Heart left ventricle (tissue), 16 donors: ENCODE results near the gene IL15RA. TPM values are rescaled to one million over a fixed set of nuclear protein-coding genes. Genes with fewer than 3 reads are reported as not detected.

Experiments used
- ATAC-seq, 4 donors: fragments of 200-7000 bp; cut with Tn5 transposase; one replicate each; pipeline ENCODE4 v1.9.1; 2020 to 2022; ENCODE audit warnings: moderate library complexity in 4 of 4, mild to moderate bottlenecking in 3 of 4, moderate number of reproducible peaks in 1 of 4
- DNase-seq, 5 donors: peaks; one replicate each; pipeline ENCODE4 v3.0.0-alpha.2; 2020
- H3K27ac ChIP-seq, 12 donors: fragments of 200-600 bp; sonication (generic) in 4 of 12; one replicate each; pipeline versions ENCODE4 v1.5.0 to v1.8.0; 2016 to 2022; ENCODE audit warnings: mild to moderate bottlenecking in 2 of 12
- H3K27me3 ChIP-seq, 9 donors: fragments of 200-600 bp; sonication (generic) in 2 of 9; one replicate each; pipeline versions ENCODE4 v1.5.1 to v1.8.0; 2016 to 2022; ENCODE audit warnings: mild to moderate bottlenecking in 3 of 9
- H3K36me3 ChIP-seq, 9 donors: fragments of 200-600 bp; sonication (generic) in 2 of 9; one replicate each; pipeline versions ENCODE4 v1.5.0 to v1.8.0; 2018 to 2022; ENCODE audit warnings: mild to moderate bottlenecking in 2 of 9
- H3K4me1 ChIP-seq, 12 donors: fragments of 200-600 bp; sonication (generic) in 4 of 12; one replicate each; pipeline versions ENCODE4 v1.5.0 to v1.8.0; 2016 to 2022; ENCODE audit warnings: mild to moderate bottlenecking in 3 of 12
- H3K4me3 ChIP-seq, 12 donors: fragments of 200-600 bp; sonication (generic) in 4 of 12; one replicate each; pipeline versions ENCODE4 v1.5.0 to v1.8.0; 2017 to 2022; ENCODE audit warnings: mild to moderate bottlenecking in 9 of 12, moderate library complexity in 4 of 12
- H3K9me3 ChIP-seq, 12 donors: fragments of 200-600 bp; sonication (generic) in 4 of 12; one replicate each; pipeline versions ENCODE4 v1.5.0 to v1.8.0; 2016 to 2022; ENCODE audit warnings: mild to moderate bottlenecking in 1 of 12
- POLR2A ChIP-seq, 2 donors: fragments of 450-650 bp; IDR thresholded peaks; one replicate each; pipeline ENCODE4 v1.6.1; 2017; ENCODE audit warnings: antibody characterized with exemption in 2 of 2, mild to moderate bottlenecking in 2 of 2, moderate library complexity in 2 of 2
- WGBS, 4 donors: extraction: QIAGEN DNeasy Blood & Tissue Kit in 2 of 4; methylation state at CpG; one replicate each; pipeline versions ENCODE4 v1.1.5 to v1.1.7; 2013 to 2018; 5-methylcytosine and 5-hydroxymethylcytosine counted together
- intact Hi-C, 10 donors: fragments of 100-400 bp; cut with DNase I; formaldehyde crosslinking; loops; one replicate each; pipeline versions ENCODE4 v1.11.1 to v1.14.2; 2022
- polyA plus RNA-seq, 2 donors: library from polyadenylated mRNA; stranded (reverse); fragments of 200-250 nt; gene quantifications; one replicate each; pipeline ENCODE4 v1.2.3, GENCODE V29; 2013
- total RNA-seq, 9 donors: library from RNA; depleted of rRNA in 2 of 9; stranded (reverse); fragments of >200 nt in 2 of 9; fragmentation: NEBNext Ultra II Directional in 3 of 9; extraction: Animal tissue kit (Norgen Biotek cat#: 25700) in 3 of 9; gene quantifications; one replicate each; pipeline versions ENCODE4 v1.1.0 to v1.2.4, GENCODE V29; 2016 to 2023
- TF ChIP-seq, protein P1 (sequence below), 12 donors: fragments of 200-600 bp; sonication (generic) in 4 of 12; IDR thresholded peaks; one replicate each; pipeline versions ENCODE4 v1.5.0 to v1.8.0; 2018 to 2022; ENCODE audit warnings: antibody characterized with exemption in 12 of 12, mild to moderate bottlenecking in 5 of 12
- donor health status: ischemic (EF 13 %, LVEDD 7.1; RV severe dilation, severe dysfunction).
- donor health status: healthy with polysubstance abuse.
- donor health status: DM: no; HTN: yes; CAD: no.
- donor health status: DM: no; HTN: no; CAD: no.
- donor health status: ischemic (EF 25% LVEDD 6.9; RV normal size, moderate dysfunction).
- donor health status: ischemic (EF 25% LVEDD 5.7; RV mildly dilated, moderate dysfunction).
- donor health status: healthy.
- donor health status: DM: yes; HTN: yes; CAD: no.
- donor health status: ischemic (EF 35%, LVEDD 5.7; RV mildly dilated, moderate dysfunction).
- donor health status: nonischemic (EF 11% LVEDD 7.7; RV severe dilation, severe dysfunction).
- donor health status: DM: yes; HTN: yes; CAD: no.
- donor health status: PGD.
- donor health status: ischemic (EF 29% LVEDD 5.4; RV normal size, mild dysfunction).
- donor health status: nonischemic (EF 23%, LVEDD 6.1; RV moderate dilation, normal function).

Gene IL15RA
- total and polyA plus RNA-seq, 11 donors, result 2.2 to 41.1 (median 6.6) TPM

DNA sequence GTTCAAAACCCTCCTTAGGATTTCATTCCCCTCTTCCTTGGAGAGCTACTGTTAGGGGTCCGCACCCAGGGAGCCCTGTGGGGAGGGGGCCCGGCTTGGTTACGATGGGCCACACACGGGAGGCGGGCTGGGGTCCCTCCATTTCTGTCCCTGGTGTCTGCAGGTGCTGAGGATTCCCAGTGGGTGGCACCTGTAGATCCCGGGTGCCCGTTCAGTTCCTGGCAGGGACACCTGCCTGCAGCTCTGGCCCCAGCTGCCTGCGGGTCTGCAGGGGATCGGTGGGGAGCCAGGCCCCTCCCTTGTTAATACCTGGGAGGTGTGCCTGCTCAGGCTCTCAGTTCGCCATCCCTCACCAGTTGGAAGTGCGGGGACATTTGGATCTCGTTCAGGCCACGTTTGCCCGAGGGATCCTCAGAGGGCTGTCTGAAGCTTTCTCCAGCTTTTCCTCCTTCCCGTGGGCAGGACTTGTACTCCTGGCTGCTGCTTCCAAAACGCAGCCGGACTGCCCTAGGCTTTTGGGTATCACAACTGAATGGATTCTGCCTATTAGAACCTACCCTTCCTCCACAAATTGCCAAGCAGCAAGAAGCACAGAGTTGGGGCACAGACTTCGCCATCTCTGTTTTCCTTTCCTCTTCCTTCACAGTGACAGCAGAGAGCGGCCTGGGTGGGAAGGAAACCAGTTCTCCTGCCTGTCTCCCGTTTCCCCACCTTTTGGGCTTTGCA is 22.3 kb upstream of the IL15RA start:
- Histone ChIP-seq H3K27me3 (peaks cover 0 to 8% (median 0%) of the 10 kb centered on the region in 9 donors), H3K36me3 (no peaks in the 10 kb centered on the region), H3K9me3 (peaks cover 0 to 2% (median 0%) of the 10 kb centered on the region in 12 donors), H3K27ac (no peak overlapping the region), H3K4me3 (no peak overlapping the region), H3K4me1 (no peaks in the 10 kb centered on the region)
- DNase-seq (no peak), ATAC-seq (no peak)
- TF ChIP-seq, protein P1, sequence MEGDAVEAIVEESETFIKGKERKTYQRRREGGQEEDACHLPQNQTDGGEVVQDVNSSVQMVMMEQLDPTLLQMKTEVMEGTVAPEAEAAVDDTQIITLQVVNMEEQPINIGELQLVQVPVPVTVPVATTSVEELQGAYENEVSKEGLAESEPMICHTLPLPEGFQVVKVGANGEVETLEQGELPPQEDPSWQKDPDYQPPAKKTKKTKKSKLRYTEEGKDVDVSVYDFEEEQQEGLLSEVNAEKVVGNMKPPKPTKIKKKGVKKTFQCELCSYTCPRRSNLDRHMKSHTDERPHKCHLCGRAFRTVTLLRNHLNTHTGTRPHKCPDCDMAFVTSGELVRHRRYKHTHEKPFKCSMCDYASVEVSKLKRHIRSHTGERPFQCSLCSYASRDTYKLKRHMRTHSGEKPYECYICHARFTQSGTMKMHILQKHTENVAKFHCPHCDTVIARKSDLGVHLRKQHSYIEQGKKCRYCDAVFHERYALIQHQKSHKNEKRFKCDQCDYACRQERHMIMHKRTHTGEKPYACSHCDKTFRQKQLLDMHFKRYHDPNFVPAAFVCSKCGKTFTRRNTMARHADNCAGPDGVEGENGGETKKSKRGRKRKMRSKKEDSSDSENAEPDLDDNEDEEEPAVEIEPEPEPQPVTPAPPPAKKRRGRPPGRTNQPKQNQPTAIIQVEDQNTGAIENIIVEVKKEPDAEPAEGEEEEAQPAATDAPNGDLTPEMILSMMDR (IDR thresholded peaks at IDR 0.05), result no peak
- 68 to 82% (median 73%) methylated on average over 15 to 20 of the region's 20 CpGs for WGBS, 4 donors
- intact Hi-C loops, result loop anchor here in 1 of 10 donors (10.0 kb wide), 1 partner anchor 45 kb away; no protein-coding TSS in a partner anchor

- Histone ChIP-seq H3K27ac (no peak overlapping the region), H3K9me3 (peaks cover 0 to 21% (median 10%) of the 10 kb centered on the region in 12 donors), H3K27me3 (peaks cover 0 to 8% (median 0%) of the 10 kb centered on the region in 9 donors), H3K4me1 (no peaks in the 10 kb centered on the region), H3K36me3 (no peaks in the 10 kb centered on the region), H3K4me3 (no peak overlapping the region)
- intact Hi-C loops, result no loop called here
- TF ChIP-seq, protein P1 (IDR thresholded peaks at IDR 0.05), result no peak
- TF ChIP-seq POLR2A (IDR thresholded peaks at IDR 0.05), result no peak
- ATAC-seq, result no peak
- 80 to 85% (median 82%) methylated on average over 4 of the region's 4 CpGs for WGBS, 4 donors
- no peak for DNase-seq
Observed at GRCh38 chr10:5996696-5997095, 19.4 kb upstream of the IL15RA start.

GRCh38 chr10:5992398-5992797 is 15.1 kb upstream of the IL15RA start:
- Histone ChIP-seq H3K4me3 (no peak overlapping the region), H3K27ac (no peak overlapping the region), H3K36me3 (no peaks in the 10 kb centered on the region), H3K9me3 (peaks cover 0 to 33% (median 10%) of the 10 kb centered on the region in 12 donors), H3K4me1 (peaks cover 0 to 6% (median 0%) of the 10 kb centered on the region in 12 donors), H3K27me3 (no peaks in the 10 kb centered on the region)
- no peak for DNase-seq
- TF ChIP-seq POLR2A (IDR thresholded peaks at IDR 0.05), result no peak
- TF ChIP-seq, protein P1 (IDR thresholded peaks at IDR 0.05), result no peak
- intact Hi-C loops, result no loop called here
- 84 to 92% (median 87%) methylated on average over 1 of the region's 1 CpG for WGBS, 4 donors
- no peak for ATAC-seq

- intact Hi-C loops, result no loop called here
- peaks cover 0 to 33% (median 10%) of the 10 kb centered on the region in 12 donors for H3K9me3 ChIP-seq
- TF ChIP-seq, protein P1 (IDR thresholded peaks at IDR 0.05), result no peak
- TF ChIP-seq POLR2A (IDR thresholded peaks at IDR 0.05), result no peak
- no peak overlapping the region for H3K27ac ChIP-seq
- peaks cover 0 to 10% (median 0%) of the 10 kb centered on the region in 12 donors for H3K4me1 ChIP-seq
- no peaks in the 10 kb centered on the region for H3K27me3 ChIP-seq
- ATAC-seq (no peak), DNase-seq (no peak)
- H3K36me3 ChIP-seq, result no peaks in the 10 kb centered on the region
- no peak overlapping the region for H3K4me3 ChIP-seq
Observed at GRCh38 chr10:5991708-5992107, 14.4 kb upstream of the IL15RA start.
